Thyroid gland (tissue), 4 donors: ENCODE measurements around the gene GLI3.

ENCODE experiments used
- CTCF ChIP-seq, 6 experiments: fragments of 200-600 bp in 3 of 6; fragments of 450-650 bp in 3 of 6; sonication (generic) in 3 of 6; IDR thresholded peaks; one replicate each; pipeline ENCODE4 v1.5.1; 2016 to 2019; ENCODE audit warnings: antibody characterized with exemption in 6 of 6, mild to moderate bottlenecking in 2 of 6, inconsistent platforms in 1 of 6, moderate library complexity in 1 of 6
- POLR2A ChIP-seq, 2 donors: fragments of 450-650 bp; IDR thresholded peaks; one replicate each; pipeline ENCODE4 v1.6.1; 2017; ENCODE audit warnings: antibody characterized with exemption in 2 of 2, mild to moderate bottlenecking in 2 of 2, moderate library complexity in 1 of 2

DNA sequence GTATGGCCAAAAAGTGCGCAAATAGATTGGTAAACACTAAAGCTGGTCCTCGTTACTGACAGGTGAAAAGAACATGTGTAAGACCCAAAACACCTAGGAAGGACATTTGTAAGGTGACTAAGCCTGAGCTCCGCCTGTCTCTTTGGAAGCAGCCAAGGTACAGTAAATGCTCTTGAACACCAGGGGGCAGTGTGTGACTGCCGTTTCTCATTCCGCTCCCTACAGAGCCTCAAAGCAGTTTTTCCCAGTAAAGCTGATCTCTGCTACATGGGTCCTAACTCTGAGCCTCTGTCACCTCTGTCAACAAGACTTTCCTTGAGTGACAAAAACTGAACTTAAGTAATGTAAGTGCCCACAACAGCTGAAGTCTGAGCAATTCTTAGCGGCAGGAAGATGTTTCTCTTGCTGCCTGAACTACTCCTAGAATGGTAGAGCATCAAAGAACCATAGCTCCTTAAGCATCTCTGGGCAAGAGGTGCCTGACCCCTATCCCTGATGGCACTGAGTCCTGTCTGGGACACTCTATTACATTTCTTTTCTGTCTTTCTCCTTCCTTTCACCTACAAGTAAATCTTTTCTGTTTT is 296.2 kb downstream of the GLI3 start:
- TF ChIP-seq CTCF (IDR thresholded peaks at IDR 0.05) (peak; percentile 69 to 91 (median 90)), POLR2A (IDR thresholded peaks at IDR 0.05) (no peak)
